ENCODE measurements around the gene FOLR1.

GRCh38 chr11:72195518-72196270, 3.8 kb downstream of the FOLR1 start:
- no peak for TF ChIP-seq CTCF (IDR thresholded peaks at IDR 0.05; ENCODE audit: low read depth, low read length)
- TF ChIP-seq MAX (IDR thresholded peaks at IDR 0.05; ENCODE audit: low read depth, low read length): no peak
- no peak for TF ChIP-seq POLR2A (IDR thresholded peaks at IDR 0.05; ENCODE audit: extremely low read depth, insufficient read length)
- TF ChIP-seq MYC (IDR thresholded peaks at IDR 0.05; ENCODE audit: low read depth, low read length): no peak

All from NB4 (cell line).